Neural cell (in vitro differentiated cells): ENCODE data around the gene SRGAP3. TPM values are rescaled to one million over a fixed set of nuclear protein-coding genes. Genes with fewer than 3 reads are reported as not detected.

Experiments used
- H2AFZ ChIP-seq: fragments of 200-600, 300-800 bp; sonication (generic), shearing (Covaris generic); 2 replicates; pipeline ENCODE4 v1.6.0; 2014; ENCODE audit warnings: low read depth, mild to moderate bottlenecking, antibody characterized with exemption, low read length, moderate library complexity
- H3F3A ChIP-seq: fragments of 200-600 bp; shearing (Covaris generic); 2 replicates; pipeline ENCODE4 v1.6.1; 2016; ENCODE audit warnings: mild to moderate bottlenecking, moderate library complexity, mixed read lengths, antibody characterized with exemption, low read length; ENCODE audit not compliant: insufficient read depth, poor library complexity, severe bottlenecking
- H3K27ac ChIP-seq: fragments of 200-600, 300-800 bp; sonication (generic), shearing (Covaris generic); 2 replicates; pipeline ENCODE4 v1.5.1; 2014; ENCODE audit warnings: mild to moderate bottlenecking, low read length, moderate library complexity
- H3K27me3 ChIP-seq: fragments of 300-800, 200-600 bp; sonication (generic), shearing (Covaris generic); 2 replicates; pipeline ENCODE4 v1.6.0; 2014; ENCODE audit warnings: mild to moderate bottlenecking, low read depth, low read length, moderate library complexity; ENCODE audit not compliant: insufficient read depth
- H3K36me3 ChIP-seq: fragments of 300-800, 200-600 bp; sonication (generic), shearing (Covaris generic); 2 replicates; pipeline ENCODE4 v1.5.1; 2014; ENCODE audit warnings: mild to moderate bottlenecking, antibody characterized with exemption, low read length, moderate library complexity; ENCODE audit not compliant: insufficient read depth
- H3K4me2 ChIP-seq: fragments of 300-800, 200-600 bp; sonication (generic), shearing (Covaris generic); 2 replicates; pipeline ENCODE4 v1.6.0; 2014; ENCODE audit warnings: mild to moderate bottlenecking, low read length
- H3K4me3 ChIP-seq: fragments of 300-800, 200-600 bp; sonication (generic), shearing (Covaris generic); 2 replicates; pipeline ENCODE4 v1.5.1; 2014; ENCODE audit warnings: mild to moderate bottlenecking, low read length, moderate library complexity
- H3K79me2 ChIP-seq: fragments of 200-600 bp; shearing (Covaris generic); replicated peaks from 2 replicates; pipeline ENCODE4 v1.6.0; 2014; ENCODE audit warnings: mild to moderate bottlenecking, low read length, moderate library complexity; ENCODE audit not compliant: insufficient read depth
- H3K9ac ChIP-seq: fragments of 300-800, 200-600 bp; sonication (generic), shearing (Covaris generic); 2 replicates; pipeline ENCODE4 v1.6.1; 2016; ENCODE audit warnings: mild to moderate bottlenecking, low read length, mixed read lengths
- H3K9me2 ChIP-seq: fragments of 200-600 bp; shearing (Covaris generic); 2 replicates; pipeline ENCODE4 v1.6.1; 2016; ENCODE audit warnings: mild to moderate bottlenecking, low read length, mixed read lengths; ENCODE audit not compliant: insufficient read depth
- H3K9me3 ChIP-seq: fragments of 200-600, 300-800 bp; sonication (generic), shearing (Covaris generic); 2 replicates; pipeline ENCODE4 v1.6.1; 2016; ENCODE audit warnings: mild to moderate bottlenecking, mixed run types, low read length, moderate library complexity, mixed read lengths
- H4K20me1 ChIP-seq: fragments of 200-600 bp; shearing (Covaris generic); 2 replicates; pipeline ENCODE4 v1.6.1; 2016; ENCODE audit warnings: mild to moderate bottlenecking, mixed run types; ENCODE audit not compliant: insufficient read depth
- CTCF ChIP-seq: fragments of 450-650 bp; IDR thresholded peaks from 2 replicates; pipeline ENCODE4 v1.5.1; 2014; ENCODE audit warnings: antibody characterized with exemption, mild to moderate bottlenecking, moderate library complexity; ENCODE audit not compliant: poor library complexity, severe bottlenecking
- EP300 ChIP-seq: fragments of 450-650 bp; conservative IDR thresholded peaks from 2 replicates; pipeline ENCODE4 v1.6.1; 2014; ENCODE audit warnings: antibody characterized with exemption, mild to moderate bottlenecking, moderate library complexity; ENCODE audit not compliant: poor library complexity, severe bottlenecking
- EZH2 ChIP-seq: fragments of 200-600, 300-800 bp; shearing (Covaris generic), sonication (generic); IDR thresholded peaks from 2 replicates; pipeline ENCODE4 v1.6.1; 2014; ENCODE audit warnings: antibody characterized with exemption, low read length, borderline replicate concordance, mild to moderate bottlenecking; ENCODE audit not compliant: insufficient read depth, poor library complexity, severe bottlenecking
- MXI1 ChIP-seq: fragments of 450-650 bp; conservative IDR thresholded peaks from 2 replicates; pipeline ENCODE4 v1.6.1; 2014; ENCODE audit warnings: antibody characterized with exemption, mild to moderate bottlenecking; ENCODE audit not compliant: poor library complexity, severe bottlenecking
- POLR2AphosphoS5 ChIP-seq: IDR thresholded peaks from 2 replicates; pipeline ENCODE4 v1.6.1; 2012
- RAD21 ChIP-seq: fragments of 450-650 bp; conservative IDR thresholded peaks from 2 replicates; pipeline ENCODE4 v1.6.1; 2014; ENCODE audit warnings: antibody characterized with exemption, mild to moderate bottlenecking, moderate library complexity
- REST ChIP-seq: IDR thresholded peaks from 2 replicates; pipeline ENCODE4 v1.6.1; 2012; ENCODE audit warnings: borderline replicate concordance
- SMC3 ChIP-seq: fragments of 450-650 bp; conservative IDR thresholded peaks from 2 replicates; pipeline ENCODE4 v1.6.1; 2014; ENCODE audit warnings: antibody characterized with exemption, mild to moderate bottlenecking, moderate library complexity; ENCODE audit not compliant: poor library complexity
- TAF1 ChIP-seq: IDR thresholded peaks from 2 replicates; pipeline ENCODE4 v1.6.1; 2012; ENCODE audit warnings: low read depth
- polyA plus RNA-seq: library from polyadenylated mRNA; depleted of rRNA; stranded (reverse); fragments of >200 nt; gene quantifications from 2 replicates; pipeline ENCODE4 v1.2.3, GENCODE V29; 2014

Gene SRGAP3
- polyA plus RNA-seq, 1 donor from 2014 or later: 31.5 TPM

- no peaks in the 10 kb centered on the region for H4K20me1 ChIP-seq
- H3K27me3 ChIP-seq: no peaks in the 10 kb centered on the region
- no peaks in the 10 kb centered on the region for H3K9me2 ChIP-seq
- no peak overlapping the region for H3K4me2 ChIP-seq
- no peak overlapping the region for H3K4me3 ChIP-seq
- H3F3A ChIP-seq: no peaks in the 10 kb centered on the region
- H3K27ac ChIP-seq: no peak overlapping the region
- no peak overlapping the region for H2AFZ ChIP-seq
- no peaks in the 10 kb centered on the region for H3K36me3 ChIP-seq
- H3K79me2 ChIP-seq: no peaks in the 10 kb centered on the region
- H3K9ac ChIP-seq: no peak overlapping the region
- H3K9me3 ChIP-seq: no peaks in the 10 kb centered on the region
- no peak for TF ChIP-seq EP300
- no peak for TF ChIP-seq RAD21
- TF ChIP-seq POLR2AphosphoS5: no peak
- TF ChIP-seq EZH2: no peak
- no peak for TF ChIP-seq TAF1
- TF ChIP-seq CTCF: no peak
- no peak for TF ChIP-seq MXI1
- TF ChIP-seq SMC3: no peak
- no peak for TF ChIP-seq REST
Observed at GRCh38 chr3:8984081-8984480, 265.4 kb downstream of the SRGAP3 start.

- no peaks in the 10 kb centered on the region for H3K9me2 ChIP-seq
- no peaks in the 10 kb centered on the region for H3K36me3 ChIP-seq
- TF ChIP-seq POLR2AphosphoS5 (no peak), TAF1 (no peak), SMC3 (no peak), MXI1 (no peak), CTCF (no peak), REST (no peak), EZH2 (no peak), RAD21 (no peak), EP300 (no peak)
- no peaks in the 10 kb centered on the region for H3K9me3 ChIP-seq
- no peak overlapping the region for H3K27ac ChIP-seq
- H3K79me2 ChIP-seq: no peaks in the 10 kb centered on the region
- H3K4me3 ChIP-seq: no peak overlapping the region
- no peaks in the 10 kb centered on the region for H3F3A ChIP-seq
- no peaks in the 10 kb centered on the region for H3K27me3 ChIP-seq
- no peaks in the 10 kb centered on the region for H4K20me1 ChIP-seq
- H2AFZ ChIP-seq: no peak overlapping the region
- no peak overlapping the region for H3K4me2 ChIP-seq
- no peak overlapping the region for H3K9ac ChIP-seq
Observed at GRCh38 chr3:8983591-8983990, 265.9 kb downstream of the SRGAP3 start.
